A549 (cell line): ENCODE results near the gene SCRN1.

Experiments used
- CHD2 ChIP-seq: fragments of 150-350 bp; IDR thresholded peaks from 2 replicates; pipeline ENCODE4 v1.6.1; 2014; ENCODE audit warnings: low read length; ENCODE audit not compliant: partially characterized antibody
- CTCF ChIP-seq: fragments of >200 bp; sonication (Bioruptor Twin); formaldehyde crosslinking; IDR thresholded peaks from 3 replicates; pipeline ENCODE4 v1.5.1; 2016
- TFCP2L1 ChIP-seq: fragments of 250-450 bp; sonication (Bioruptor Pico); IDR thresholded peaks from 2 replicates; pipeline ENCODE4 v1.5.0; 2021; ENCODE audit warnings: mild to moderate bottlenecking
- ZFP36 ChIP-seq: fragments of 450-650 bp; IDR thresholded peaks from 2 replicates; pipeline ENCODE4 v1.6.1; 2014; ENCODE audit warnings: borderline replicate concordance; ENCODE audit not compliant: partially characterized antibody

- TF ChIP-seq TFCP2L1 (CRISPR knock-in tag) (no peak), CTCF (no peak), CHD2 (no peak), ZFP36 (no peak)
Measured at GRCh38 chr7:29945259-29945809, 44.3 kb downstream of the SCRN1 start.
